Glomerular visceral epithelial cell (primary cell): Measurements from ENCODE around the gene UFC1.

Experiments
- DNase-seq: peaks from one replicate; pipeline ENCODE4 v3.0.0-alpha.2; 2016; ENCODE audit errors: extremely low spot score

Gene UFC1

GRCh38 chr1:161171191-161171590 lies 17.4 kb downstream of the UFC1 start:
- DNase-seq: no peak

GRCh38 chr1:161171696-161172095 lies 17.9 kb downstream of the UFC1 start:
- no peak for DNase-seq

- DNase-seq: no peak
Observed at GRCh38 chr1:161172349-161172748, 18.6 kb downstream of the UFC1 start.

GRCh38 chr1:161172776-161173376 lies 19.1 kb downstream of the UFC1 start:
- DNase-seq: no peak

GRCh38 chr1:161173711-161174110 lies 19.9 kb downstream of the UFC1 start:
- DNase-seq: no peak

- DNase-seq: no peak
Observed at GRCh38 chr1:161174911-161175310, 21.1 kb downstream of the UFC1 start.

GRCh38 chr1:161175771-161176453 lies 22.1 kb downstream of the UFC1 start:
- no peak for DNase-seq

GRCh38 chr1:161176468-161177111 lies 22.8 kb downstream of the UFC1 start:
- no peak for DNase-seq

GRCh38 chr1:161177112-161177935 lies 23.5 kb downstream of the UFC1 start, which contains the start of gene B4GALT3:
Gene B4GALT3 (minus strand): TSS chr1:161177507. CDS start chr1:161176060, 1,447 bp downstream.
- DNase-seq: peak; percentile 80

GRCh38 chr1:161177936-161178244 lies 24.1 kb downstream of the UFC1 start:
- no peak for DNase-seq

GRCh38 chr1:161179698-161180097 lies 25.9 kb downstream of the UFC1 start:
- no peak for DNase-seq

GRCh38 chr1:161180639-161181038 lies 26.9 kb downstream of the UFC1 start:
- DNase-seq: no peak

- peak; percentile 60 for DNase-seq
Observed at GRCh38 chr1:161182214-161182613, 28.4 kb downstream of the UFC1 start.

- DNase-seq: peak; percentile 43
Observed at GRCh38 chr1:161185282-161185682, 31.5 kb downstream of the UFC1 start.

GRCh38 chr1:161185732-161186311 lies 32.0 kb downstream of the UFC1 start:
- no peak for DNase-seq

- DNase-seq: no peak
Observed at GRCh38 chr1:161187311-161187710, 33.5 kb downstream of the UFC1 start.

- no peak for DNase-seq
Observed at GRCh38 chr1:161188381-161188780, 34.6 kb downstream of the UFC1 start.

- DNase-seq: no peak
Observed at GRCh38 chr1:161189036-161189435, 35.3 kb downstream of the UFC1 start.

GRCh38 chr1:161190962-161191521 lies 37.3 kb downstream of the UFC1 start:
- DNase-seq: no peak

- DNase-seq: no peak
Observed at GRCh38 chr1:161191971-161192370, 38.2 kb downstream of the UFC1 start.
